K562 (cell line): ENCODE measurements around the gene CFAP52. TPM values are rescaled to one million over a fixed set of nuclear protein-coding genes. Genes with fewer than 3 reads are reported as not detected.

Source experiments
- ATAC-seq: fragments of 200-7000 bp; cut with Tn5 transposase; 3 replicates; pipeline ENCODE4 v1.9.1; 2020; ENCODE audit warnings: moderate library complexity
- BruUV-seq: library from RNA; stranded (reverse); fragments of 400-500 nt; replicated peaks from 2 replicates; lab custom pipeline; 2021; lab: Mats Ljungman, UMichigan
- CTCF ChIA-PET: fragments of 300-600 bp; formaldehyde crosslinking; extraction: SDS; loops from one replicate; lab custom pipeline; 2021; ENCODE audit warnings: low intra/inter-chr PET ratio; lab: Yijun Ruan, JAX
- POLR2A ChIA-PET: fragments of 300-600, 350-650 bp; sonication (Branson Sonifier 250); formaldehyde crosslinking; extraction: SDS; loops from one replicate; lab custom pipeline; 2021; ENCODE audit warnings: antibody characterized with exemption, inconsistent platforms; lab: Yijun Ruan, JAX
- DNase-seq, 4 experiments: peaks; one replicate each; pipeline versions ENCODE4 v3.0.0 to v3.0.0-alpha.2; 2011 to 2018; ENCODE audit warnings: low spot score in 3 of 4, mixed read lengths in 3 of 4; ENCODE audit errors: extremely low read depth in 1 of 4
- FAIRE-seq: peaks from 2 replicates; lab custom pipeline; 2011; peaks lifted over from hg19 to GRCh38; lab: Jason Lieb, UNC
- H2AFZ ChIP-seq: 2 replicates; pipeline ENCODE4 v1.6.0; 2011; ENCODE audit warnings: low read depth, low read length, control low read depth, inconsistent platforms
- H3K27ac ChIP-seq: fragments of 200-600 bp; 3 replicates; pipeline ENCODE4 v1.8.0; 2011; ENCODE audit warnings: low read depth, mild to moderate bottlenecking, control low read depth, inconsistent platforms, low read length, moderate library complexity, mixed read lengths; ENCODE audit errors: extremely low read depth
- H3K27me3 ChIP-seq, 2 experiments: fragments of 300-600 bp in 1 of 2; 2 replicates in 1 of 2; 3 replicates in 1 of 2; pipeline versions ENCODE4 v1.6.0 to v1.8.0; 2011; ENCODE audit warnings: inconsistent platforms in 2 of 2, low read length in 2 of 2, mild to moderate bottlenecking in 1 of 2, mixed read lengths in 1 of 2, moderate library complexity in 1 of 2; ENCODE audit not compliant: control insufficient read depth in 2 of 2, insufficient read depth in 2 of 2
- H3K36me3 ChIP-seq: fragments of 300-600 bp; 3 replicates; pipeline ENCODE4 v1.8.0; 2011; ENCODE audit warnings: mild to moderate bottlenecking, low read length, inconsistent platforms; ENCODE audit not compliant: control insufficient read depth, insufficient read depth
- H3K4me1 ChIP-seq, 2 experiments: fragments of 200-600 bp in 1 of 2; replicated peaks in 1 of 2; 2 replicates in 1 of 2; 3 replicates in 1 of 2; pipeline versions ENCODE4 v1.5.1 to v1.8.0; 2011; ENCODE audit warnings: inconsistent platforms in 2 of 2, low read length in 2 of 2, mild to moderate bottlenecking in 1 of 2, mixed read lengths in 1 of 2, moderate library complexity in 1 of 2; ENCODE audit not compliant: control insufficient read depth in 2 of 2, insufficient read depth in 2 of 2
- H3K4me2 ChIP-seq: 2 replicates; pipeline ENCODE4 v1.6.1; 2011; ENCODE audit warnings: low read length, control low read depth, inconsistent platforms, mixed read lengths; ENCODE audit not compliant: insufficient read depth
- H3K4me3 ChIP-seq: fragments of 200-600 bp; sonication (generic), shearing (Covaris generic); 2 replicates; pipeline ENCODE4 v1.5.1; 2016; ENCODE audit warnings: control low read depth, inconsistent platforms
- H3K79me2 ChIP-seq: fragments of 200-600 bp; 3 replicates; pipeline ENCODE4 v1.8.0; 2011; ENCODE audit warnings: low read length, inconsistent platforms; ENCODE audit not compliant: control insufficient read depth, insufficient read depth
- H3K9ac ChIP-seq, 2 experiments: 2 replicates each; pipeline versions ENCODE4 v1.6.0 to v1.6.1; 2011; ENCODE audit warnings: low read depth in 2 of 2, low read length in 2 of 2, control low read depth in 1 of 2, inconsistent platforms in 1 of 2, mild to moderate bottlenecking in 1 of 2, mixed read lengths in 1 of 2; ENCODE audit not compliant: insufficient read depth in 1 of 2
- H3K9me1 ChIP-seq: one replicate; pipeline ENCODE4 v1.6.0; 2011; ENCODE audit warnings: inconsistent platforms, mild to moderate bottlenecking, low read length, moderate library complexity; ENCODE audit not compliant: control insufficient read depth, insufficient read depth
- H3K9me3 ChIP-seq: replicated peaks from 2 replicates; pipeline ENCODE4 v1.5.1; 2011; ENCODE audit warnings: low read depth, low read length, inconsistent platforms; ENCODE audit not compliant: control insufficient read depth, insufficient read depth
- H4K20me1 ChIP-seq: replicated peaks from 2 replicates; pipeline ENCODE4 v1.6.1; 2011; ENCODE audit warnings: low read length, inconsistent platforms, mixed read lengths; ENCODE audit not compliant: control insufficient read depth, insufficient read depth
- BACH1 ChIP-seq: fragments of 200-800 bp; sonication (Bioruptor generic); IDR thresholded peaks from 2 replicates; pipeline ENCODE4 v1.6.1; 2016; ENCODE audit warnings: missing genetic modification characterization, missing compliant biosample characterization
- HCFC1 ChIP-seq: IDR thresholded peaks from 2 replicates; pipeline ENCODE4 v1.6.1; 2012; ENCODE audit warnings: low read depth, low read length, improper control_type of control experiment
- KLF6 ChIP-seq: fragments of 250-450 bp; sonication (Bioruptor Pico); IDR thresholded peaks from 2 replicates; pipeline ENCODE4 v1.4.0; 2020; ENCODE audit warnings: mild to moderate bottlenecking, moderate library complexity, borderline replicate concordance
- MNT ChIP-seq, 2 experiments: fragments of 450-650 bp; conservative IDR thresholded peaks; 2 replicates each; pipeline ENCODE4 v1.6.1; 2017; ENCODE audit warnings: mild to moderate bottlenecking in 2 of 2, moderate library complexity in 2 of 2
- NFRKB ChIP-seq: fragments of 450-650 bp; IDR thresholded peaks from 2 replicates; pipeline ENCODE4 v1.6.1; 2016; ENCODE audit warnings: low read depth
- USF2 ChIP-seq: sonication (generic); formaldehyde crosslinking; IDR thresholded peaks from 2 replicates; pipeline ENCODE4 v1.5.0; 2020; ENCODE audit warnings: missing genetic modification reagents
- ZNF253 ChIP-seq: fragments of 250-450 bp; sonication (Bioruptor Pico); conservative IDR thresholded peaks from 2 replicates; pipeline ENCODE4 v1.6.1; 2021; ENCODE audit warnings: mild to moderate bottlenecking
- ZNF274 ChIP-seq: IDR thresholded peaks from 2 replicates; pipeline ENCODE4 v1.6.1; 2011; ENCODE audit warnings: low read depth, mild to moderate bottlenecking, low read length, moderate library complexity, borderline replicate concordance
- ZNF316 ChIP-seq: fragments of 450-650 bp; IDR thresholded peaks from 2 replicates; pipeline ENCODE4 v1.6.1; 2016
- WGBS: fragments of 100-300 bp; shearing (Covaris generic); methylation state at CpG from one replicate; pipeline ENCODE4 v1.1.6; 2016; ENCODE audit warnings: low coverage, mixed read lengths; ENCODE audit not compliant: insufficient coverage; ENCODE audit errors: missing lambda C conversion rate; 5-methylcytosine and 5-hydroxymethylcytosine counted together
- in situ Hi-C: fragments of 300-500 bp; cut with MboI; formaldehyde crosslinking; loops from 4 replicates; pipeline ENCODE4 v1.15.0; 2018; ENCODE audit warnings: inconsistent platforms, mixed read lengths
- intact Hi-C: fragments of 100-400 bp; cut with micrococcal nuclease; formaldehyde crosslinking; loops from 2 replicates; pipeline ENCODE4 v1.14.2; 2022
- polyA plus RNA-seq, 8 experiments: library from polyadenylated mRNA; depleted of rRNA in 4 of 8; stranded (reverse) in 5 of 8; unstranded in 3 of 8; fragments of >200 nt; fragmentation: Nextera tagmentation in 2 of 8; fragmentation: Illumina TruSeq in 1 of 8; extraction: Ambion mirVana in 2 of 8; extraction: Trizol in 1 of 8; gene quantifications; 2 replicates each; pipeline versions ENCODE4 v1.2.1 to v1.2.3, GENCODE V29; 2011 to 2014; ENCODE audit warnings: inconsistent platforms in 1 of 8, missing spikeins in 1 of 8
- total RNA-seq, 7 experiments: library from RNA; depleted of rRNA in 6 of 7; stranded (reverse); fragments of >200 nt in 6 of 7; fragmentation: Illumina TruSeq in 2 of 7; extraction: Trizol in 2 of 7; gene quantifications; 2 replicates each; pipeline versions ENCODE4 v1.2.1 to v1.2.3, GENCODE V29; 2011 to 2021; ENCODE audit warnings: low replicate concordance in 1 of 7

Gene CFAP52
- total and polyA plus RNA-seq, 9 of the 15 experiments (the other 6 are each of a cell fraction or from before 2014, with no cell fraction given): not detected

- no peaks in the 10 kb centered on the region for H3K9me3 ChIP-seq
- CTCF ChIA-PET: no interaction called here
- POLR2A ChIA-PET: no interaction called here
- in situ Hi-C loops: loop anchor here (25.0 kb wide), 2 partner anchors 550 to 1150 kb away; partner anchors contain the start of genes KRABD2, RNF222 and RPL26
- no peak overlapping the region for H3K4me3 ChIP-seq
- ATAC-seq: no peak
- H3K79me2 ChIP-seq: no peaks in the 10 kb centered on the region
- H2AFZ ChIP-seq: no peak overlapping the region
- no peaks in the 10 kb centered on the region for H3K4me1 ChIP-seq
- H4K20me1 ChIP-seq: no peaks in the 10 kb centered on the region
- no peak for DNase-seq
- FAIRE-seq: no peak
- no peaks in the 10 kb centered on the region; a peak in 1 of 5 replicates for H3K27me3 ChIP-seq
- TF ChIP-seq USF2 (CRISPR knock-in tag) (peak; percentile 37; the same call in 1 of the 2 replicates), HCFC1 (peak; percentile 26; the same call in 1 of the 2 replicates), NFRKB (no peak)
- TF ChIP-seq, all 486 proteins: peak for 2
- Histone ChIP-seq H3K9ac (no peak overlapping the region), H3K4me2 (no peak overlapping the region), H3K27ac (no peak overlapping the region), H3K9me1 (no peaks in the 10 kb centered on the region), H3K36me3 (no peaks in the 10 kb centered on the region)
- no TSS peak for BruUV-seq
- 19% methylated on average over 12 of the region's 12 CpGs for WGBS
- intact Hi-C loops: no loop called here
These were observed 39.2 kb upstream of the CFAP52 start for GRCh38 chr17:9537177-9537776.

- TF ChIP-seq MNT (conservative IDR thresholded peaks at IDR 0.05) (no peak), ZNF274 (no peak), ZNF316 (no peak), BACH1 (tag) (no peak), KLF6 (no peak), ZNF253 (CRISPR knock-in tag) (no peak)
- no peak for ATAC-seq
- intact Hi-C loops: no loop called here
- Histone ChIP-seq H2AFZ (no peak overlapping the region), H3K9me3 (no peaks in the 10 kb centered on the region), H3K27me3 (no peaks in the 10 kb centered on the region; a peak in 1 of 5 replicates), H3K36me3 (no peaks in the 10 kb centered on the region), H3K79me2 (no peaks in the 10 kb centered on the region), H3K9ac (no peak overlapping the region), H3K4me3 (no peak overlapping the region), H3K27ac (no peak overlapping the region), H3K4me1 (no peaks in the 10 kb centered on the region), H3K4me2 (no peak overlapping the region), H4K20me1 (no peaks in the 10 kb centered on the region), H3K9me1 (no peaks in the 10 kb centered on the region)
- no peak for FAIRE-seq
- in situ Hi-C loops: loop anchor here (25.0 kb wide), 2 partner anchors 551 to 1151 kb away; partner anchors contain the start of genes KRABD2, RNF222 and RPL26
- DNase-seq: no peak
- WGBS: 4% methylated on average over 4 of the region's 4 CpGs
- ChIA-PET POLR2A (no interaction called here), CTCF (no interaction called here)
- BruUV-seq: no TSS peak
These were observed 37.8 kb upstream of the CFAP52 start for GRCh38 chr17:9538626-9539025.
